T1000 (cell line): ENCODE measurements around the gene BCO2.
A peak's percentile ranks its signal among the peaks of the same experiment; 100 is the strongest.

Experiments used
- DNase-seq: peaks from one replicate; lab custom pipeline; 2025; ENCODE audit warnings: mixed read lengths; lab: John Stamatoyannopoulos, UW

The BCO2 gene

DNA sequence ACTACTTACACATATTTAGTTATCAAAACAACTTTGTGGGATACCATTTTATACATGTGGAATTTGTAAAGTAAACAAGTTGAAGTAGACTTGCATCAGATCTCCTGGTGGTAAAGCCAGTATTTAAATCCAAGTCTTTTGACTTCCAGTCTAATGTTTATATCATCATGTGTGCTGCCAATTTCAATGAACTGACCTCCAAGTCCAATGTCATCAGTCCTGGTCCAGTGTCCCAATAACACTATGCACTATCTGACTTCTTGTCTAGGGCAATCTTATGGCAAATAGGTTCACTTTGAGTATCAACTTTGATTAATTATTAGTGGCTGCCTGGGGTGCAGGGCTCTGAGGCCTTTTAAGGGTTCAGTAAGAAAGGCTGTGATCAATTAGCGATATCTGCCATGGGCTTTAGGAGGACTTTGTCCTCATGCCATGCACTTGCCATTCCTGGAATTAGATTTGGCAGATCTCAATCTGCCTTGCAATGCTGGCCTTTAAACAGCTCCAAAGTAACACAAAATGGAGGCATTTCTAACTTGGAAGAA, 41.3 kb downstream of the BCO2 start:
- no peak for DNase-seq

DNA sequence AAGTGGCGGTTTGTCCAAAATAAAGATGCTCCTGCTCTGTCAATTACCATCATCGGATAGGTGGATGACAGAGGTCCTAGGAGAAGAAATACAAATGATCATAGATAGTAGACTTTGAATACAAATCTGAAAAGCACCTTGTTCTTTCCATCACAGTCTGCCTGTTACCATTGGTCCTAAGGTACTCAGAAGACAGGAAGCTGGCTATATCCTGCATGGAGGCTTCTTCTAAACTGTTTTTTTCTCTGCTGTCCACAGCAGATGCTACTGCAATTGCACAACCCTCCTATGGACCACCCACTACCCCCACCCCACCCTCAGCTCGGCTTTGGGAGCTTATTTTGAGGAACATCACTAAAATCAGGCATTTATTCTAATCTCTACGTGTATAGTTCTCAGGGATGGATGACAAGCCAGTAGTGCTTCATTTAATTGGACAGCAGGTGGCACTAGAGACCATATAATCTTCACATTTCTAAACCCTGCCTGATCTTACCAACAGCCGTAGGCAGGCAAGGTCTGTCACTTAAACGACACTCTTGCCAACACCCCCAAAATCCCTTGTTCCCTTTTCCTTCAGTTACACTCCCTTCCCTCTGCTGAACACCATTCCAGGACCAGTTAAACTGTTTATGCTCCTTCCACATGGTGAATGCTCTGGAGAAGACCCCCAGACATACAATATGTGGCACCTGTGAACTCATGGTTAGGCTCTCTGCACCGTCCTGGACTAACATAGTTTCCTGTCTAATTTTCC, 44.3 kb downstream of the BCO2 start:
- no peak for DNase-seq

- no peak for DNase-seq
Observed at GRCh38 chr11:112221274-112221835, 46.0 kb downstream of the BCO2 start.

GRCh38 chr11:112222303-112222702, 47.0 kb downstream of the BCO2 start:
- no peak for DNase-seq

DNA sequence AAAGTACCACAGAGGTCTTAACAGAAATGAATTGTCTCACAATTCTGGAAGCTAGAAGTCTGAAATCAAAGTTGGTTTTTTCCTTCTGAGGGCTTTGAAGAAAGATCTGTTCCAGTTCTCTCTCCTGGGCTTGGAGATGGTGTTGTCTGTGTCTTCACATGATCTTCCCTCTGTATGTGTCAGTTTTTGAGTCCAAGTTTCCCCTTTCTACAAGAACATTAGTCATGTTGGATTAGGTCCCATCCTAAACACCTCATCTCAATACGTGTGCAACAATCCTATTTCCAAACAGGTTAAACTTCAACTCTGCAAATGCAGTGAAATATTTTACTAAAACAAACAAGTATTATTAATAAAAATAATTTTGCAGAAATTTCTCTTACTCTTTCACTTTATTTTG, 47.8 kb downstream of the BCO2 start:
- DNase-seq, result no peak

- no peak for DNase-seq
Observed at GRCh38 chr11:112223754-112224532, 48.6 kb downstream of the BCO2 start.

DNA sequence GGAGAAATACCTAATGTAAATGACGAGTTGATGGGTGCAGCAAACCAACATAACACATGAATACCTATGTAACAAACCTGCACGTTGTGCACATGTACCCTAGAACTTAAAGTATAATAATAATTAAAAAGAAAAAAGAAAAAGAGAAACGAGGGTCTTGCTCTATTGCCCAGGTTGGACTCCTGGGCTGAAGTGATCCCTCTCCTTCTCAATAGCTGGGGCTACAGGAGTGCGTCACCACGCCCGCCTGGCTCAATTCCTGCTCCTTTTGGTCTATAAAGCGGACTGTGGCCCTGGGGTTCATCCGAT, 50.4 kb downstream of the BCO2 start:
- no peak for DNase-seq

DNA sequence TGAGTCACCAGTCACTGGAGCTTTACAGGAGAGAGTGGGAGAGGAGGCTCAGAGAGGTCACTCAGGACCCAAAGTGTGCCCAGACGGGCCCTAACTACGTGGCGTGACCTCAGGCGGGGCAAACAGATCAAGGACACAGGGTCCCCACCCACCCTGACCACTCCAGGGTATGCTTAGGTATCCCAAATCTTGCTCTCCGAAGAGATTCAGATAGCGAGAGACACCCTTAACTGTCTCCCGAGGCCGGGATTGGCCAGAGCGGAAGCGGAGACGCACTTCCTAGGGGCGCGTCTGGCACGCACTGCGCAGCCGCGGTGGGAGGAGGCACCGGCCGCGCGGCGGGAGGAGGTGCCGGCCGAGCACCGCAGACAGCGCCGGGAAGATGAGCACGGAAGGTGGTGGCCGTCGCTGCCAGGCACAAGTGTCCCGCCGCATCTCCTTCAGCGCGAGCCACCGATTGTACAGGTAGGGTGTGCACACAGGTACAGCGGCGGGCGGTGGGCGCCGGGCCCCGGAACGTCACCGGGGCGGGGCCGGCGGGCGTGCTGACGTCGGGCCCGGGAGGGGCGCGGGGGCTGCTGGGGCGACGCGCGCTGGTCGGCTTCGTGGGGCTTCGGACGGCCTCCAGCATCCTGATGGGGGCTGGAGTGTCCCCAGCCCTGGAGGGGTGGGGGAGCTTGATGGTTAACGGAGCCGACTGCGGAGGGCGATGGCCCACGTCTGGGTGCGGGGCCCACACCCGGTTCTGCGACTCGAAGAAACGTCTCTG, 50.9 kb downstream of the BCO2 start, which contains the start of gene PTS:
Gene PTS (plus strand): TSS at position 367 of the 769 bp plus-strand sequence. CDS start 16 bp downstream, at position 383.
- DNase-seq, result peak; percentile 49

- DNase-seq, result no peak
Observed at GRCh38 chr11:112226831-112227401, 51.6 kb downstream of the BCO2 start.

- no peak for DNase-seq
Observed at GRCh38 chr11:112227471-112227870, 52.2 kb downstream of the BCO2 start.

- DNase-seq, result no peak
Observed at GRCh38 chr11:112228706-112229105, 53.4 kb downstream of the BCO2 start.

- no peak for DNase-seq
Observed at GRCh38 chr11:112229159-112229558, 53.8 kb downstream of the BCO2 start.

- no peak for DNase-seq
Observed at GRCh38 chr11:112229746-112230433, 54.6 kb downstream of the BCO2 start.

DNA sequence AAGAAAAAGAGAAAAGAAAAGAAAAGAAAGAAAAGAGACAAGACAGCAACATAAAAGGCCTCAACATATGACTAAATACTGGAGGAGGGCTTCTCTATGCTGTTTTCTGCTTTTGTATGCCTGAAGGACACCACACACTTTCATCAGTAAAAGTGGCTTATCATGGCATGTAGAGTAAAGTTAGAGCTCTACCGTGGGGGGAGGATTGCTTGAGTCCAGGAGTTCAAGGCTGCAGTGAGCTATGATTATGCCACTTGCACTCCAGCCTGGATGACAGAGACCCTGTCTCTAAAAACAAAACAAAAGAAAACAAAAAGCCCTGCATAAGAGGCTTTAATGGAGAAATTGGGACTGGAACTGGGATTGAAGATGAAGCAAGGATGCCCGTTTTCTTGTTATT, 56.6 kb downstream of the BCO2 start:
- DNase-seq, result no peak

DNA sequence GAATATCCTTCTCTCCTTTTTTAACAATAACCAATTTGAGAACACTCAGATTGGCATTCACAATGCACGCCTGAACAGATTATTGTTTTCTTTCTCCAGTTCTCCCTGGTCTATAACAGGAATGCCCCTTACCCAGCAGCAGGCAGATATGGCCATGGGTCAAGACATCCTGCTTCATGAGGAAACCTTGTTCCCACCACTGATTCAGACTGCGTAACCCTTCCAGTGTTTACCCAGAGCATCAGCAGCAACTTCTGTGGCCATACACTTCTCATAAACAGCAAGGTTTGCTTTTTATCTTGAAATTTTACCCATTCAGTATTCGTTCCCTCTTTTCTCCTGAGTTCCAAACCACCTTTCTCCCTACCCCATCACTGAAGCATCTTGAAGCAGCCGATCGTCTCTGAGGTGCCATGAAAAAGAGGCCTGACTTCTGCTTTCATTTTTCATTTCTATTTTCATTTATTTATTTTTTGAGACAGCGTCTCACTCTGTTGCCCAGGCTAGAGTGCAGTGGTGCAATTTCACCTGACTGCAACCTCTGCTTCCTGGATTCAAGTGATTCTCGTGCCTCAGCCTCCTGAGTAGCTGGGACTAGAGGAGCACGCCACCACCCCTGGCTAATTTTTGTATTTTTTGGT, 60.6 kb downstream of the BCO2 start:
- no peak for DNase-seq

GRCh38 chr11:112237451-112237850, 62.1 kb downstream of the BCO2 start:
- no peak for DNase-seq

DNA sequence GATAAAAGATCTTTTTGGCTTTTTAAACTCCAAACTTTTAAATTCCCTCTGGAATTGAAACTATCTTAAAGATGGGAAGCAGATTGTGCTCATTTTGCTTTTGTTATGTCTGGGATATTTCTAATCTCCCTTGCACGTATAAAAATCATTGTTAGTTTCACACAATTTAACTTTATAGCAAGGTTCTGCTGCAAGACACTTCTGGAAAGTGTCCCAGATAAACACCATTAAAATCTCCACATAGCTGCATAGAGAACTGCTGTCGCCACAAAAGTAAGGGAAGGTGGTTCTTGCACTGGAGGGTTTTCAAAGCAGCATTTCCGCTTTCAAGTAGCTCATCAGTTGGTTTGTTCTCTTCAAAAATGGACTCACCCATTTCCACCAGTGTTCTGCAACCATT, 62.7 kb downstream of the BCO2 start:
- no peak for DNase-seq

- no peak for DNase-seq
Observed at GRCh38 chr11:112241486-112241885, 66.2 kb downstream of the BCO2 start.

GRCh38 chr11:112247201-112247600, 71.9 kb downstream of the BCO2 start:
- DNase-seq, result no peak

GRCh38 chr11:112248201-112248600, 72.9 kb downstream of the BCO2 start:
- DNase-seq, result no peak
